AG09309 (cell line): ENCODE data around the gene ZNF862.

ENCODE experiments used
- DNase-seq: peaks from one replicate; pipeline ENCODE4 v3.0.0-alpha.2; 2010; ENCODE audit warnings: low read depth
- H3K4me3 ChIP-seq: 2 replicates; pipeline ENCODE4 v1.5.1; 2011; ENCODE audit warnings: mild to moderate bottlenecking, low read depth, low read length, moderate library complexity; ENCODE audit not compliant: control insufficient read depth
- CTCF ChIP-seq: IDR thresholded peaks from 2 replicates; pipeline ENCODE4 v1.5.1; 2011; ENCODE audit warnings: mild to moderate bottlenecking, low read depth, low read length, inconsistent platforms; ENCODE audit not compliant: insufficient read depth, control insufficient read depth; ENCODE audit errors: missing control alignments

The ZNF862 gene

GRCh38 chr7:149850007-149850594 is 11.9 kb downstream of the ZNF862 start:
- DNase-seq = no peak
- TF ChIP-seq CTCF = no peak

DNA sequence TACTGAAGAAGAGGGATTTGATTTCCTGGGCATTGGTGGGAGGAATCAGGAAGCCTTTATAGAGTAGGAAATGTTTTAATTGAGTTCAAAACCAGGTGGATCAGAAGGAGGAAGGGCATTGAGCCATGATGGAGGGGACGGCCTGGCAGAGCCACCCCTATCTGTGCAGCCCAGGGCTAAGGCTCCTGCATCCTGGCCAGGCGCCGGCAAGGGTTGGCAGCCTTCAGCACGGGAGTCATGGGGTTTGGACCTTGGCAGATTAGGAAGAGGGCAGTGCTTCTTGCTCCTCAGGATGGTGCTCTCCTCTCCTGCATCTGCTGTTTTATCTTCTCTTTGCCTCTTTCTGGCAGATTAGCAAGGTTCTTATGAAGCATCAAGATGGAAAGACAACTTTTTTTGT is 12.5 kb downstream of the ZNF862 start:
- no peak overlapping the region for H3K4me3 ChIP-seq
- DNase-seq = no peak
- TF ChIP-seq CTCF = no peak

More at GRCh38 chr7:149850007-149850594, 11.9 kb downstream of the ZNF862 start:
- no peak overlapping the region for H3K4me3 ChIP-seq

GRCh38 chr7:149851449-149851848 is 13.3 kb downstream of the ZNF862 start:
- DNase-seq = no peak
- H3K4me3 ChIP-seq = no peak overlapping the region
- TF ChIP-seq CTCF = no peak

- TF ChIP-seq CTCF = no peak
- H3K4me3 ChIP-seq = no peak overlapping the region
- DNase-seq = no peak
Measured at GRCh38 chr7:149853157-149853556, 15.0 kb downstream of the ZNF862 start.

GRCh38 chr7:149854611-149855360 is 16.6 kb downstream of the ZNF862 start:
- no peak for DNase-seq
- TF ChIP-seq CTCF = no peak
- H3K4me3 ChIP-seq = no peak overlapping the region

- DNase-seq = peak; percentile 43
- TF ChIP-seq CTCF = no peak
- H3K4me3 ChIP-seq = no peak overlapping the region
Measured at GRCh38 chr7:149855361-149856305, 17.5 kb downstream of the ZNF862 start.
